GM19468 (cell line): ENCODE data around the gene CACNA1S.

Experiments used
- ATAC-seq: cut with Tn5 transposase; IDR thresholded peaks from one replicate; pipeline ENCODE4 v1.9.1; 2021; ENCODE audit warnings: mild to moderate bottlenecking, moderate library complexity, moderate number of reproducible peaks; ENCODE audit not compliant: unreplicated experiment; ENCODE audit errors: extremely low read depth

CACNA1S gene

GRCh38 chr1:201112173-201112731 lies at the start of gene CACNA1S:
Gene CACNA1S (minus strand): TSS chr1:201112426. CDS start chr1:201112339, 87 bp downstream.
- ATAC-seq, result no peak

- ATAC-seq, result no peak
Observed at GRCh38 chr1:201157949-201158348, 45.7 kb upstream of the CACNA1S start.

GRCh38 chr1:201156819-201157218 lies 44.6 kb upstream of the CACNA1S start:
- no peak for ATAC-seq

GRCh38 chr1:201156346-201156745 lies 44.1 kb upstream of the CACNA1S start:
- no peak for ATAC-seq

- no peak for ATAC-seq
Observed at GRCh38 chr1:201155354-201155753, 43.1 kb upstream of the CACNA1S start.

- peak; percentile 89 for ATAC-seq
Observed at GRCh38 chr1:201154389-201155165, 42.4 kb upstream of the CACNA1S start, which contains the start of gene TMEM9. Gene TMEM9 (minus strand): TSS chr1:201154474. CDS start chr1:201153923, 551 bp downstream.

GRCh38 chr1:201153474-201154388 lies 41.5 kb upstream of the CACNA1S start:
- ATAC-seq, result peak; percentile 14

- ATAC-seq, result no peak
Observed at GRCh38 chr1:201149400-201149799, 37.2 kb upstream of the CACNA1S start.

- no peak for ATAC-seq
Observed at GRCh38 chr1:201147396-201148015, 35.3 kb upstream of the CACNA1S start.

GRCh38 chr1:201146626-201147390 lies 34.6 kb upstream of the CACNA1S start:
- ATAC-seq, result no peak

- ATAC-seq, result no peak
Observed at GRCh38 chr1:201145816-201146215, 33.6 kb upstream of the CACNA1S start.

- no peak for ATAC-seq
Observed at GRCh38 chr1:201145132-201145531, 32.9 kb upstream of the CACNA1S start.

GRCh38 chr1:201144701-201145100 lies 32.5 kb upstream of the CACNA1S start:
- ATAC-seq, result no peak

- no peak for ATAC-seq
Observed at GRCh38 chr1:201143726-201144635, 31.8 kb upstream of the CACNA1S start.

- no peak for ATAC-seq
Observed at GRCh38 chr1:201142849-201143725, 30.9 kb upstream of the CACNA1S start.

GRCh38 chr1:201142011-201142848 lies 30.0 kb upstream of the CACNA1S start:
- ATAC-seq, result no peak

- ATAC-seq, result no peak
Observed at GRCh38 chr1:201141418-201141817, 29.2 kb upstream of the CACNA1S start.
